Upper lobe of right lung (tissue), 1 donor: ENCODE results near the gene TMEM101. TPM values are rescaled to one million over a fixed set of nuclear protein-coding genes. Genes with fewer than 3 reads are reported as not detected.

Experiments
- ATAC-seq: fragments of 200-7000 bp; cut with Tn5 transposase; one replicate; pipeline ENCODE4 v1.9.1; 2020; ENCODE audit warnings: mild to moderate bottlenecking, moderate library complexity
- DNase-seq: peaks from one replicate; pipeline ENCODE4 v3.0.0-alpha.2; 2020
- H3K27ac ChIP-seq: fragments of 200-600 bp; one replicate; pipeline ENCODE4 v1.8.0; 2022
- H3K27me3 ChIP-seq: fragments of 200-600 bp; one replicate; pipeline ENCODE4 v1.8.0; 2022; ENCODE audit warnings: mild to moderate bottlenecking
- H3K36me3 ChIP-seq: fragments of 200-600 bp; one replicate; pipeline ENCODE4 v1.8.0; 2022
- H3K4me1 ChIP-seq: fragments of 200-600 bp; one replicate; pipeline ENCODE4 v1.8.0; 2022
- H3K4me3 ChIP-seq: fragments of 200-600 bp; one replicate; pipeline ENCODE4 v1.8.0; 2022; ENCODE audit warnings: mild to moderate bottlenecking
- H3K9me3 ChIP-seq: fragments of 200-600 bp; one replicate; pipeline ENCODE4 v1.8.0; 2022
- intact Hi-C: fragments of 100-400 bp; cut with DNase I; formaldehyde crosslinking; loops from one replicate; pipeline ENCODE4 v1.11.0; 2022
- total RNA-seq: library from RNA; stranded (reverse); fragmentation: NEBNext Ultra II Directional; extraction: Animal tissue kit (Norgen Biotek cat#: 25700); gene quantifications from one replicate; pipeline ENCODE4 v1.2.1, GENCODE V29; 2021
- TF ChIP-seq, protein P1 (sequence below): fragments of 200-600 bp; IDR thresholded peaks from one replicate; pipeline ENCODE4 v1.8.0; 2022; ENCODE audit warnings: antibody characterized with exemption
- donor health status: DM: no; HTN: yes; CAD: no; lungs with severe emphysema.

The TMEM101 gene
- total RNA-seq, 1 donor from 2014 or later, result 27.4 TPM

DNA sequence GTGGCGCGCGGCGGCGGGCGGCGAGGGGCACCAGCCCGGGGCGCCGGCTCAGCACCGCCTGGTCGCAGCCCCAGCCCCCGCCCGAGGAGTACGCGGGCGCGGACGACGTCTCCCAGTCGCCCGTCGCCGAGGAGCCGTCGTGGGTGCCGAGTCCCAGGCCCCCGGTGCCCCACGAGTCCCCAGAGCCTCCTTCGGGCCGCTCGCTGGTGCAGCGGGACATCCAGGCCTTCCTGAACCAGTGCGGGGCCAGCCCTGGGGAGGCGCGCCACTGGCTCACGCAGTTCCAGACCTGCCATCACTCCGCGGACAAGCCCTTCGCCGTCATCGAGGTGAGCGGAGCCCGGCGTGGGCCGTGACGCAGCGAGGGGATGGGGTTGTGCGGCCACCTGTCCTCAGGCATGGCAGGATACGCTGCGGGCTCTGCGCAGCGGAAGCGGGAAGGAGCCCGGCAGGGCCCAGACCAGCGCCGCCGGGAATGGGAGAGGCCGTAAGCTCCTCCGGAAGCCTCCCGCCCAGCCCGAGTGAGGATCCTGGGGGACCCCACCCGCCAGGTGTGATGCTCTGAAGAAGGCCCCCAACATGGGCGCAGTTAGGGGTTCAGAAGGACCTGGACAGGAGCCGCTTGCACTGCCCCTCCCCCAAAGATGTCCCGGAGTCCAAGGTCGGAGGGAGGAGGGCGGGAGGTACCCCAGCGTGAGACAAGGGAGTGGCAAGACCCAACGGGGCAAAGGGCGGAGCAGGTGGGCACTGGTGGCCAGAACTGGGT is 9.8 kb downstream of the TMEM101 start:
- Histone ChIP-seq H3K27me3 (peaks cover 19% of the 10 kb centered on the region), H3K27ac (peak overlapping the region; percentile 58), H3K36me3 (peaks cover 15% of the 10 kb centered on the region), H3K4me1 (peaks cover 31% of the 10 kb centered on the region), H3K9me3 (no peaks in the 10 kb centered on the region), H3K4me3 (peak overlapping the region; percentile 64)
- intact Hi-C loops, result no loop called here
- ATAC-seq, result peak; percentile 1
- DNase-seq, result peak; percentile 78
- TF ChIP-seq, protein P1, sequence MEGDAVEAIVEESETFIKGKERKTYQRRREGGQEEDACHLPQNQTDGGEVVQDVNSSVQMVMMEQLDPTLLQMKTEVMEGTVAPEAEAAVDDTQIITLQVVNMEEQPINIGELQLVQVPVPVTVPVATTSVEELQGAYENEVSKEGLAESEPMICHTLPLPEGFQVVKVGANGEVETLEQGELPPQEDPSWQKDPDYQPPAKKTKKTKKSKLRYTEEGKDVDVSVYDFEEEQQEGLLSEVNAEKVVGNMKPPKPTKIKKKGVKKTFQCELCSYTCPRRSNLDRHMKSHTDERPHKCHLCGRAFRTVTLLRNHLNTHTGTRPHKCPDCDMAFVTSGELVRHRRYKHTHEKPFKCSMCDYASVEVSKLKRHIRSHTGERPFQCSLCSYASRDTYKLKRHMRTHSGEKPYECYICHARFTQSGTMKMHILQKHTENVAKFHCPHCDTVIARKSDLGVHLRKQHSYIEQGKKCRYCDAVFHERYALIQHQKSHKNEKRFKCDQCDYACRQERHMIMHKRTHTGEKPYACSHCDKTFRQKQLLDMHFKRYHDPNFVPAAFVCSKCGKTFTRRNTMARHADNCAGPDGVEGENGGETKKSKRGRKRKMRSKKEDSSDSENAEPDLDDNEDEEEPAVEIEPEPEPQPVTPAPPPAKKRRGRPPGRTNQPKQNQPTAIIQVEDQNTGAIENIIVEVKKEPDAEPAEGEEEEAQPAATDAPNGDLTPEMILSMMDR, result no peak

DNA sequence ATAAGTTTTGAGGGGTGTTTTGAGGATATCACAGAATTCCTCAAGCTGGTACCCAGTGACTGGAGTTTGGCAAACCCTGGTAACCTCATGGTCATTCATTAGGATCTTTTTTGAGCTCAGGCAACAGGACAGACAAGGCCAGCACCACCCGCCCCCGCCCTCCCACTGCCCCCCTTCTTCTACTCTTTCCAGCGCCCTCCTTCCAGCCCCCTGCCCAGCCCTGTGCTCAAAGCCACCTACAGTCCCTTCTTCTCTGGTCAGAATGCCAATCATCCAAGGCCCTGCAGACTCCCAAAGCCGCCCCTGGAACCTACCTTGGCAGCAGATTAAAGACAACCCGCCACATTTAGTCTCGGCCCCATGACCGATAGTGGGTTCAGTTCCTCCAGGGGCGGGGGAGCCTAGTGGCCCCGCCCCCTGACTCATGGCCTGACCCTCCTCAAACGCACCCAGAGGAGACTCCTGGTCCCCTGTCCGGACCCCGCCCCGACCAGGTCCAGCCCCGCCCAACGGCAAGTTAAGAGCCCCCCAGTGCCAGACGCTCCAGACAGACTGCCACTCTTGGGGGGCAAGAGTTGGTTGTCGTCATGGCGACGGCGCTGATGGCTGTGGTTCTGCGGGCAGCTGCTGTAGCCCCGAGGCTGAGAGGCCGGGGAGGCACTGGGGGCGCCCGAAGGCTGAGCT is 10.5 kb downstream of the TMEM101 start, which contains the start of gene NAGS:
Gene NAGS, plus strand, starts transcription at position 546 of the 684 bp plus-strand sequence. Its CDS starts 42 bp downstream, at position 588.
- Histone ChIP-seq H3K9me3 (no peaks in the 10 kb centered on the region), H3K4me3 (peak within 1 kb of the TSS; percentile 64), H3K4me1 (peaks cover 31% of the 10 kb centered on the region), H3K36me3 (peaks cover 9% of the 10 kb centered on the region), H3K27ac (peak within 1 kb of the TSS; percentile 58), H3K27me3 (peaks cover 19% of the 10 kb centered on the region)
- TF ChIP-seq, protein P1, result no peak
- peak; percentile 32 for ATAC-seq
- DNase-seq, result peak; percentile 85
- intact Hi-C loops, result no loop called here

DNA sequence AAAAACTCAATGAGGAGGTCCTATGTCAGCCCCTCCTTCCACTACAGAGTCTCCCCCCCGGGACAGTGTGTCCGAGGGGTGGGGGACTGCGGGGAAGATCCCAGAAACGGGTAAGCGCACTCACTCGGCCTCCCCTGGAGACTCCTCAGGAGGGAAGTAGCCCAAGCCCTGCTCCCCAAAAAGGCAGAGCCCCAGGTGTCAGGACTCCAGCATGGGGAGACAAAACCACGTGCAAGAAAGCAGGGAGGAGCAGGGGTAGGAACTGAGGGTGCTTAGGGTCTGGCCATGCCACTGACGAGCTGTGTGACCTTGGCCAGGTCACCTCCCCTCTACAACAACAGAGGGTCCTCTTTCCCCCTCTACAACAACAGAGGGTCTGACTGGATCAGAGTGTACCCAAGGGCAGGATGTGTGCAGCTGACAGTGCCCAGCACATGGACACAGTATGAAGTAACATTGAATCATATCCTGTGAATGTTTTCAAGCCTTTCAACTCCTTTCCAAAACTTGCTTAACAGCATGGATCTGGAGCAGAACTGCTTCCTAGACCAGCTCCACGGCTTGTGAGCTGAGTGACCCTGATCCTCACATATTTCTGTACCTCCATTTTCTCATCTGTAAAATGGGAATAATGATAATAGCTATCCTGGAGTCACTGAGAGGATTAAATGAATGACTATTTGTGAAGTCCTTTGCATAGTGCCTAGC is 12.5 kb downstream of the TMEM101 start:
- intact Hi-C loops, result no loop called here
- DNase-seq (no peak), ATAC-seq (no peak)
- TF ChIP-seq, protein P1, result no peak
- Histone ChIP-seq H3K36me3 (no peaks in the 10 kb centered on the region), H3K9me3 (no peaks in the 10 kb centered on the region), H3K27ac (no peak overlapping the region), H3K4me1 (peaks cover 21% of the 10 kb centered on the region), H3K27me3 (peaks cover 19% of the 10 kb centered on the region), H3K4me3 (no peak overlapping the region)

DNA sequence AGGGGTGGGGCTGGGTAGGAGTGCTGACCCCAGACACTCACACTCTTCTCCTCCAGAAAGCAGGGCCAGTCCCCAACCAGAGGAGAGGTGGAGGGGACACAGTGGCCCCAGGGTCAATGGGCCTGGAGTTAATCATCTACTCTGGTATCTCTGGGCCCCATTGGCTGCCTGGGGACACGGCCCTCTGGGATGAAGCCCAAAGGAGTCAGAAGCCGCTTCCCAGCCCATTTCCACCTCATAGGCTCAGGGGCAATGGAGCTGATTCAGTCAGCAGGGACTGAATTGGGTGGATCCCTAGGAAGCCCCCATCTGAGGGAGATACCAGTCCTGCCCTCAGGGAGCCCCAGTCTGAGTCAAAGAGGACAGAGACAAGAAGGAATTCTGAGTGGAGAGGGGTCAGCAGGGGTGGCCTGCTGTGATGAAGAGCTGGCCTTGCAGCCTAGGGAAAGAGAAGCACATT is 13.3 kb downstream of the TMEM101 start:
- Histone ChIP-seq H3K9me3 (no peaks in the 10 kb centered on the region), H3K27ac (no peak overlapping the region), H3K4me1 (peaks cover 17% of the 10 kb centered on the region), H3K4me3 (no peak overlapping the region), H3K27me3 (peaks cover 24% of the 10 kb centered on the region), H3K36me3 (no peaks in the 10 kb centered on the region)
- ATAC-seq (no peak), DNase-seq (no peak)
- TF ChIP-seq, protein P1, result no peak
- intact Hi-C loops, result no loop called here

DNA sequence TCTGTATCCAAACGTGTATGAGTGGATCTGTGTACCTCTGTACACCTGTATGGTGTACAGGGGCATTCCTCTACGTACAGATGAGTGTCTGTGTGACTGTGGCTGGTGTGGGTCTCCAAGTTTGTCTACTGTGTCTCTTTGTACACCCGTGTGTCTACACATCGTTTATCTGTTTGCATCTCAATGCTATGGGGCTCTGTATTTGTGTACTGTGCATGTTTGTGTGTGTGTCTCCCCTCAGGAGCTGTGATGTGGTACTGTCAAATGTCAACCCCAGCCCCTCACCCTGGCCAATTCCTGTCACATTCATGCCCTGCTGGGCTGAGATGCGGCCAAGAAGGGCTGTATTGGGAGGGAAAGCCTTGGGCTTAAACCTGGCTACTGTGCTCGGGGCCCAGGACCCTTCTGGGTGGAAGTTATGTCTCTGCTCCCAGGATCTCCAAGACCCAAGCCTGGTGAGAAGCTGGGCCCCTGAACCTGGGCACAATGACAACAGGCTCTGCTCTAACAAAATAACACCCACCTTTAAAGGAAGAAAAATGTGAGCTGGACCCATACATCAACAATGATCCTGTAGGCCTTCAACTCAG is 13.8 kb downstream of the TMEM101 start:
- Histone ChIP-seq H3K9me3 (no peaks in the 10 kb centered on the region), H3K27ac (no peak overlapping the region), H3K4me1 (peaks cover 11% of the 10 kb centered on the region), H3K27me3 (peaks cover 28% of the 10 kb centered on the region), H3K4me3 (no peak overlapping the region), H3K36me3 (no peaks in the 10 kb centered on the region)
- ATAC-seq (no peak), DNase-seq (no peak)
- intact Hi-C loops, result no loop called here
- TF ChIP-seq, protein P1, result no peak
